IgD-negative memory B cell (primary cell): ENCODE results near the gene AP2S1. TPM values are rescaled to one million over a fixed set of nuclear protein-coding genes. Genes with fewer than 3 reads are reported as not detected.
A peak's percentile ranks its signal among the peaks of the same experiment; 100 is the strongest.
"Not testable (repeated sequence)": the region's sequence is repeated elsewhere in the genome, so short reads cannot be mapped to it uniquely, and the experiment has no call there.

Source experiments
- H3K27ac Mint-ChIP-seq, 3 donors: one replicate each; pipeline ENCODE4 v1.8.0; 2020 to 2022; ENCODE audit warnings: mild to moderate bottlenecking in 3 of 3, mixed read lengths in 3 of 3, moderate library complexity in 1 of 3
- H3K27me3 Mint-ChIP-seq: one replicate; pipeline ENCODE4 v1.8.0; 2021; ENCODE audit warnings: mixed read lengths
- H3K36me3 Mint-ChIP-seq: one replicate; pipeline ENCODE4 v1.8.0; 2020; ENCODE audit warnings: mild to moderate bottlenecking, mixed read lengths
- H3K4me1 Mint-ChIP-seq, 3 donors: one replicate each; pipeline ENCODE4 v1.8.0; 2020 to 2022; ENCODE audit warnings: mixed read lengths in 3 of 3, mild to moderate bottlenecking in 1 of 3
- H3K4me3 Mint-ChIP-seq, 4 donors: one replicate each; pipeline ENCODE4 v1.8.0; 2020 to 2022; ENCODE audit warnings: mild to moderate bottlenecking in 4 of 4, mixed read lengths in 4 of 4, moderate library complexity in 3 of 4
- H3K9me3 Mint-ChIP-seq, 3 donors: one replicate each; pipeline ENCODE4 v1.8.0; 2020 to 2021; ENCODE audit warnings: mixed read lengths in 3 of 3, mild to moderate bottlenecking in 1 of 3
- polyA plus RNA-seq: library from polyadenylated mRNA; unstranded; fragments of 300-500 nt; fragmentation: Illumina TruSeq; gene quantifications from one replicate; pipeline ENCODE4 v1.2.3, GENCODE V29; 2021

The AP2S1 gene
- 76.8 TPM for polyA plus RNA-seq

GRCh38 chr19:46850228-46851203 lies at the start of gene AP2S1:
TSS of gene AP2S1 (minus strand) at chr19:46850846. CDS start at chr19:46850766, 80 bp downstream.
- Mint-ChIP-seq H3K9me3 (no peaks in the 10 kb centered on the region), H3K4me1 (peaks cover 17 to 24% (median 22%) of the 10 kb centered on the region in 3 donors), H3K36me3 (no peaks in the 10 kb centered on the region), H3K27me3 (no peaks in the 10 kb centered on the region), H3K4me3 (peak within 1 kb of the TSS; percentile 82 to 97 (median 90)), H3K27ac (peak within 1 kb of the TSS; percentile 51 to 97 (median 67))

- Mint-ChIP-seq H3K27ac (peak overlapping the region in 1 of 3 donors; percentile 13), H3K36me3 (peaks cover 3% of the 10 kb centered on the region), H3K4me3 (no peak overlapping the region), H3K9me3 (no peaks in the 10 kb centered on the region), H3K4me1 (peaks cover 27 to 37% (median 36%) of the 10 kb centered on the region in 3 donors), H3K27me3 (no peaks in the 10 kb centered on the region)
Measured at GRCh38 chr19:46900341-46900740, 49.7 kb upstream of the AP2S1 start.

GRCh38 chr19:46898731-46899130 lies 48.1 kb upstream of the AP2S1 start:
- Mint-ChIP-seq H3K27me3 (no peaks in the 10 kb centered on the region), H3K9me3 (no peaks in the 10 kb centered on the region), H3K27ac (peak overlapping the region in 1 of 3 donors; percentile 7), H3K4me3 (no peak overlapping the region), H3K36me3 (peaks cover 3% of the 10 kb centered on the region), H3K4me1 (peaks cover 31 to 34% (median 33%) of the 10 kb centered on the region in 3 donors)

- Mint-ChIP-seq H3K9me3 (no peaks in the 10 kb centered on the region), H3K36me3 (peaks cover 3% of the 10 kb centered on the region), H3K27ac (peak overlapping the region in 1 of 3 donors; percentile 18), H3K4me1 (peaks cover 29 to 31% (median 30%) of the 10 kb centered on the region in 3 donors), H3K27me3 (no peaks in the 10 kb centered on the region), H3K4me3 (peak overlapping the region in 1 of 4 donors; percentile 37)
Measured at GRCh38 chr19:46896076-46896794, 45.6 kb upstream of the AP2S1 start.

GRCh38 chr19:46892252-46893179 lies 41.9 kb upstream of the AP2S1 start:
- no peaks in the 10 kb centered on the region for H3K36me3 Mint-ChIP-seq
- H3K9me3 Mint-ChIP-seq = no peaks in the 10 kb centered on the region
- peak overlapping the region in 2 of 4 donors; percentile 19 to 73 for H3K4me3 Mint-ChIP-seq
- peaks cover 33 to 41% (median 38%) of the 10 kb centered on the region in 3 donors for H3K4me1 Mint-ChIP-seq
- H3K27me3 Mint-ChIP-seq = no peaks in the 10 kb centered on the region
- peak overlapping the region in 1 of 3 donors; percentile 32 for H3K27ac Mint-ChIP-seq

GRCh38 chr19:46890423-46891170 lies 40.0 kb upstream of the AP2S1 start:
- H3K9me3 Mint-ChIP-seq = no peaks in the 10 kb centered on the region
- peaks cover 30 to 44% (median 42%) of the 10 kb centered on the region in 3 donors for H3K4me1 Mint-ChIP-seq
- peak overlapping the region in 1 of 4 donors; percentile 59 for H3K4me3 Mint-ChIP-seq
- H3K36me3 Mint-ChIP-seq = no peaks in the 10 kb centered on the region
- no peak overlapping the region for H3K27ac Mint-ChIP-seq
- no peaks in the 10 kb centered on the region for H3K27me3 Mint-ChIP-seq

GRCh38 chr19:46887240-46887782 lies 36.7 kb upstream of the AP2S1 start:
- Mint-ChIP-seq H3K4me1 (peaks cover 14 to 28% (median 22%) of the 10 kb centered on the region in 3 donors), H3K4me3 (no peak overlapping the region), H3K27ac (no peak overlapping the region)

GRCh38 chr19:46886546-46887239 lies 36.0 kb upstream of the AP2S1 start:
- H3K9me3 Mint-ChIP-seq = no peaks in the 10 kb centered on the region
- peaks cover 14 to 28% (median 22%) of the 10 kb centered on the region in 3 donors for H3K4me1 Mint-ChIP-seq
- peak overlapping the region in 1 of 3 donors; percentile 1 for H3K27ac Mint-ChIP-seq

More at GRCh38 chr19:46887240-46887782, 36.7 kb upstream of the AP2S1 start:
- no peaks in the 10 kb centered on the region for H3K27me3 Mint-ChIP-seq
- H3K9me3 Mint-ChIP-seq = no peaks in the 10 kb centered on the region
- H3K36me3 Mint-ChIP-seq = no peaks in the 10 kb centered on the region

GRCh38 chr19:46885411-46885810 lies 34.8 kb upstream of the AP2S1 start:
- Mint-ChIP-seq H3K4me3 (no peak overlapping the region), H3K27ac (peak overlapping the region in 1 of 3 donors; percentile 64), H3K36me3 (no peaks in the 10 kb centered on the region), H3K4me1 (peaks cover 10 to 26% (median 14%) of the 10 kb centered on the region in 3 donors), H3K27me3 (no peaks in the 10 kb centered on the region), H3K9me3 (no peaks in the 10 kb centered on the region)

More at GRCh38 chr19:46886546-46887239, 36.0 kb upstream of the AP2S1 start:
- H3K36me3 Mint-ChIP-seq = no peaks in the 10 kb centered on the region
- peak overlapping the region in 1 of 4 donors; percentile 79 for H3K4me3 Mint-ChIP-seq
- H3K27me3 Mint-ChIP-seq = no peaks in the 10 kb centered on the region

- not testable (repeated sequence) for H3K27me3 Mint-ChIP-seq, H3K36me3 Mint-ChIP-seq, H3K4me3 Mint-ChIP-seq, H3K27ac Mint-ChIP-seq, H3K9me3 Mint-ChIP-seq
- peaks cover 6 to 20% (median 8%) of the 10 kb centered on the region in 3 donors for H3K4me1 Mint-ChIP-seq
Measured at GRCh38 chr19:46882751-46883150, 32.1 kb upstream of the AP2S1 start.

GRCh38 chr19:46882034-46882433 lies 31.4 kb upstream of the AP2S1 start:
- no peaks in the 10 kb centered on the region for H3K9me3 Mint-ChIP-seq
- H3K27ac Mint-ChIP-seq = no peak overlapping the region
- H3K27me3 Mint-ChIP-seq = no peaks in the 10 kb centered on the region
- H3K4me3 Mint-ChIP-seq = peak overlapping the region in 1 of 4 donors; percentile 10
- H3K36me3 Mint-ChIP-seq = peaks cover 2% of the 10 kb centered on the region
- H3K4me1 Mint-ChIP-seq = peaks cover 6 to 19% (median 8%) of the 10 kb centered on the region in 3 donors

- Mint-ChIP-seq H3K27me3 (no peaks in the 10 kb centered on the region), H3K27ac (no peak overlapping the region), H3K9me3 (no peaks in the 10 kb centered on the region), H3K4me3 (no peak overlapping the region), H3K4me1 (peaks cover 0 to 11% (median 0%) of the 10 kb centered on the region in 3 donors), H3K36me3 (peaks cover 2% of the 10 kb centered on the region)
Measured at GRCh38 chr19:46881092-46881491, 30.4 kb upstream of the AP2S1 start.

GRCh38 chr19:46880431-46880830 lies 29.8 kb upstream of the AP2S1 start:
- Mint-ChIP-seq H3K27ac (no peak overlapping the region), H3K4me3 (no peak overlapping the region), H3K36me3 (peaks cover 2% of the 10 kb centered on the region), H3K27me3 (no peaks in the 10 kb centered on the region), H3K4me1 (peaks cover 0 to 9% (median 0%) of the 10 kb centered on the region in 3 donors), H3K9me3 (no peaks in the 10 kb centered on the region)
